GM19043 (cell line): ENCODE measurements around the gene FASN.

ENCODE experiments used
- ATAC-seq: cut with Tn5 transposase; IDR thresholded peaks from one replicate; pipeline ENCODE4 v1.9.1; 2021; ENCODE audit warnings: low read depth; ENCODE audit not compliant: unreplicated experiment

The FASN gene

GRCh38 chr17:82030470-82031302, 67.3 kb downstream of the FASN start:
- ATAC-seq = no peak

- ATAC-seq = no peak
These were observed 68.0 kb downstream of the FASN start for GRCh38 chr17:82029990-82030469.

DNA sequence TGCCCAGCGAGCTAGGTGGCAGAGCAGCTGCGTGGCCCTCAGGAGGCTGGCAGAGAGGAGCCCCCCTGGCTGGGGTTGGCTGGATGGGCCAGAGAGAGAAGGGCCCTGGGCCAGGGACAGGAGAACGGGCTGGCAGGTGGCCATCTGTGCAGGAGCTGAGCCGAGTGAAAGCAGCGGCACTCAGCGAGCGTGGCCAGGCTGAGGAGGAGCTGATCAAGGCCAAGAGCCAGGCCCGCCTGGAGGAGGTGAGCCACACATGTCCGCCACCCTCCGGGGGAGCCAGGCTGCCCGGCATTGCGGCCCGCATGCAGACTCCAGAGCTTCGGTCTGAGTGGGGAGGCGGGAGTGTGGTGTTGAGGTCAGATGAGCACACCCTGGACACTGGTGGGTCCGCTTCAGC, 68.6 kb downstream of the FASN start:
- ATAC-seq = no peak

DNA sequence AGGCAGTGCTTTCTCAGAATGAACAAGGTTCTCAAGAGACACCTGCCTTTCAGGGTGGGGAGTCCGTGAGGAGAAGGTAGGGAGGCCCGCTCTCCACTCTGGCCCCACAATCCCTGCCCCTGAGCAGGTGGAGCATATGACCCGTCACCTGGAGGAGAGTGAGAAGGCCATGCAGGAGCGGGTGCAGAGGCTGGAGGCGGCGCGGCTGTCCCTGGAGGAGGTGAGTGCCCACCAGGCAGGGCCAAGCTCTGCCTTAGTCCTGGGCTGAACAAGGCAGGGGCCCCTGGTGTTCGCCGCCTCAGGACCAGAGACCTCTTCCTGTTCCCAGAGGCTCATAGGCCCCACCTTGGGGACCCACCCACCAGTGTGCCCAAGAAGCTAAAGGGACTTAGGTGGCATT, 69.1 kb downstream of the FASN start:
- no peak for ATAC-seq
